GM23338 (cell line): ENCODE measurements around the gene TM6SF1. TPM values are rescaled to one million over a fixed set of nuclear protein-coding genes. Genes with fewer than 3 reads are reported as not detected.

Experiments used
- ATAC-seq: fragments of 200-7000 bp; cut with Tn5 transposase; 3 replicates; pipeline ENCODE4 v1.9.1; 2020
- DNase-seq: peaks from one replicate; pipeline ENCODE4 v3.0.0-alpha.2; 2015; ENCODE audit warnings: low spot score
- H2AFZ ChIP-seq: fragments of 200-600 bp; sonication (generic); 2 replicates; pipeline ENCODE4 v1.8.0; 2016; ENCODE audit warnings: antibody characterized with exemption, mild to moderate bottlenecking, moderate library complexity
- H3F3A ChIP-seq: fragments of 200-600 bp; sonication (generic); replicated peaks from 2 replicates; pipeline ENCODE4 v1.8.0; 2017; ENCODE audit warnings: antibody characterized with exemption, mixed run types, low read depth
- H3K27ac ChIP-seq: fragments of 200-600 bp; sonication (generic); 2 replicates; pipeline ENCODE4 v1.6.1; 2016; ENCODE audit warnings: low read depth
- H3K27me3 ChIP-seq: fragments of 200-600 bp; sonication (generic); 2 replicates; pipeline ENCODE4 v1.8.0; 2016; ENCODE audit warnings: mild to moderate bottlenecking, mixed run types, moderate library complexity; ENCODE audit not compliant: insufficient read depth
- H3K36me3 ChIP-seq: fragments of 200-600 bp; sonication (generic); 2 replicates; pipeline ENCODE4 v1.8.0; 2016; ENCODE audit warnings: mild to moderate bottlenecking; ENCODE audit not compliant: insufficient read depth
- H3K4me1 ChIP-seq: fragments of 200-600 bp; sonication (generic); 2 replicates; pipeline ENCODE4 v1.8.0; 2016; ENCODE audit warnings: mild to moderate bottlenecking, moderate library complexity; ENCODE audit not compliant: insufficient read depth
- H3K4me2 ChIP-seq: fragments of 200-600 bp; sonication (generic); 2 replicates; pipeline ENCODE4 v1.7.1; 2017; ENCODE audit warnings: mixed run types
- H3K4me3 ChIP-seq: fragments of 200-600 bp; sonication (generic); 2 replicates; pipeline ENCODE4 v1.6.1; 2016; ENCODE audit warnings: mixed run types
- H3K79me2 ChIP-seq: fragments of 200-600 bp; sonication (generic); replicated peaks from 2 replicates; pipeline ENCODE4 v1.8.0; 2017; ENCODE audit warnings: mild to moderate bottlenecking; ENCODE audit not compliant: insufficient read depth
- H3K9me2 ChIP-seq: fragments of 200-600 bp; sonication (generic); 2 replicates; pipeline ENCODE4 v1.8.0; 2017; ENCODE audit not compliant: insufficient read depth
- H4K20me1 ChIP-seq: fragments of 200-600 bp; sonication (generic); replicated peaks from 2 replicates; pipeline ENCODE4 v1.8.0; 2017; ENCODE audit warnings: mild to moderate bottlenecking; ENCODE audit not compliant: insufficient read depth
- H3K27ac Mint-ChIP-seq: 2 replicates; pipeline ENCODE4 v1.8.0; 2020; ENCODE audit warnings: inconsistent platforms, mild to moderate bottlenecking, moderate library complexity, mixed read lengths
- H3K27me3 Mint-ChIP-seq: 3 replicates; pipeline ENCODE4 v1.8.0; 2022; ENCODE audit warnings: low read depth, mild to moderate bottlenecking, moderate library complexity, mixed read lengths, inconsistent platforms; ENCODE audit not compliant: insufficient read depth, poor library complexity
- H3K36me3 Mint-ChIP-seq: 3 replicates; pipeline ENCODE4 v1.8.0; 2021; ENCODE audit warnings: low read depth, mild to moderate bottlenecking, inconsistent platforms, moderate library complexity, mixed read lengths
- H3K4me1 Mint-ChIP-seq: 3 replicates; pipeline ENCODE4 v1.8.0; 2020; ENCODE audit warnings: mild to moderate bottlenecking, inconsistent platforms, mixed read lengths
- H3K4me3 Mint-ChIP-seq: 3 replicates; pipeline ENCODE4 v1.8.0; 2021; ENCODE audit warnings: moderate library complexity, mild to moderate bottlenecking, inconsistent platforms, mixed read lengths
- H3K9me3 Mint-ChIP-seq: 3 replicates; pipeline ENCODE4 v1.8.0; 2020; ENCODE audit warnings: moderate library complexity, mild to moderate bottlenecking, inconsistent platforms, mixed read lengths
- CREB1 ChIP-seq: fragments of 250-450 bp; sonication (Bioruptor Pico); IDR thresholded peaks from 2 replicates; pipeline ENCODE4 v1.5.0; 2020; ENCODE audit warnings: low read depth, mild to moderate bottlenecking, moderate library complexity
- CTCF ChIP-seq, 2 experiments: fragments of 200-600 bp in 1 of 2; sonication (generic) in 1 of 2; conservative IDR thresholded peaks; 2 replicates each; pipeline versions ENCODE4 v1.5.1 to v1.6.1; 2016 to 2017; ENCODE audit warnings: antibody characterized with exemption in 2 of 2, low read depth in 2 of 2, mild to moderate bottlenecking in 2 of 2, moderate library complexity in 1 of 2
- ETS1 ChIP-seq: IDR thresholded peaks from 2 replicates; pipeline ENCODE4 v1.6.1; 2016; ENCODE audit warnings: antibody characterized with exemption
- EZH2 ChIP-seq: fragments of 200-600 bp; sonication (generic); IDR thresholded peaks from one replicate; pipeline ENCODE4 v1.8.0; 2017; ENCODE audit warnings: antibody characterized with exemption, mild to moderate bottlenecking, low read depth; ENCODE audit not compliant: unreplicated experiment
- EZH2phosphoT487 ChIP-seq: fragments of 200-600 bp; sonication (generic); IDR thresholded peaks from one replicate; pipeline ENCODE4 v1.8.1; 2018; ENCODE audit warnings: antibody characterized with exemption; ENCODE audit not compliant: unreplicated experiment
- JUNB ChIP-seq: IDR thresholded peaks from one replicate; pipeline ENCODE4 v1.6.1; 2016; ENCODE audit warnings: antibody characterized with exemption; ENCODE audit not compliant: unreplicated experiment
- NANOG ChIP-seq: IDR thresholded peaks from 2 replicates; pipeline ENCODE4 v1.6.1; 2016; ENCODE audit warnings: antibody characterized with exemption, borderline replicate concordance
- POLR2AphosphoS5 ChIP-seq: IDR thresholded peaks from 2 replicates; pipeline ENCODE4 v1.6.1; 2016; ENCODE audit warnings: antibody characterized with exemption, low read depth
- REST ChIP-seq: IDR thresholded peaks from one replicate; pipeline ENCODE4 v1.6.1; 2018; ENCODE audit warnings: antibody characterized with exemption; ENCODE audit not compliant: unreplicated experiment
- STAT1 ChIP-seq: IDR thresholded peaks from one replicate; pipeline ENCODE4 v1.6.1; 2016; ENCODE audit warnings: antibody characterized with exemption; ENCODE audit not compliant: unreplicated experiment
- ZNF114 ChIP-seq: fragments of 250-450 bp; sonication (Bioruptor Pico); IDR thresholded peaks from 2 replicates; pipeline ENCODE4 v1.5.0; 2020; ENCODE audit warnings: mild to moderate bottlenecking, moderate library complexity
- ZNF331 ChIP-seq: fragments of 250-450 bp; sonication (Bioruptor Pico); IDR thresholded peaks from 2 replicates; pipeline ENCODE4 v1.5.0; 2020; ENCODE audit warnings: low read depth, mild to moderate bottlenecking, moderate library complexity
- ZNF462 ChIP-seq: fragments of 250-450 bp; sonication (Bioruptor Pico); IDR thresholded peaks from 2 replicates; pipeline ENCODE4 v1.5.0; 2020; ENCODE audit warnings: mild to moderate bottlenecking, moderate library complexity
- polyA plus RNA-seq: library from polyadenylated mRNA; unstranded; fragments of >200 nt; fragmentation: Nextera tagmentation; extraction: Ambion mirVana; gene quantifications from 2 replicates; pipeline ENCODE4 v1.2.1, GENCODE V29; 2016
- total RNA-seq: library from RNA; depleted of rRNA; stranded (reverse); fragments of >200 nt; shearing (Covaris generic); gene quantifications from 2 replicates; pipeline ENCODE4 v1.2.3, GENCODE V29; 2014

The TM6SF1 gene
- total and polyA plus RNA-seq, 2 experiments from 2014 or later = 0.80 to 1.5 TPM

GRCh38 chr15:83100097-83100646 is 7.3 kb upstream of the TM6SF1 start:
- Histone ChIP-seq H3K4me2 (no peak overlapping the region), H3K4me1 (no peaks in the 10 kb centered on the region), H3K4me3 (no peak overlapping the region), H3K27ac (no peak overlapping the region), H3K79me2 (no peaks in the 10 kb centered on the region), H3K9me2 (no peaks in the 10 kb centered on the region), H3K27me3 (no peaks in the 10 kb centered on the region), H2AFZ (no peak overlapping the region; the same call in 1 of the 2 replicates), H4K20me1 (no peaks in the 10 kb centered on the region), H3K36me3 (no peaks in the 10 kb centered on the region), H3F3A (no peaks in the 10 kb centered on the region)
- H3K9me3 Mint-ChIP-seq = no peaks in the 10 kb centered on the region
- no peak for TF ChIP-seq STAT1
- TF ChIP-seq ZNF114 (CRISPR knock-in tag) = no peak
- TF ChIP-seq ZNF462 = no peak
- no peak for TF ChIP-seq EZH2
- no peak for TF ChIP-seq NANOG
- TF ChIP-seq CREB1 (CRISPR knock-in tag) = no peak
- no peak for TF ChIP-seq CTCF (conservative IDR thresholded peaks at IDR 0.05; ENCODE audit: low read depth in 2 of 2)
- TF ChIP-seq JUNB = no peak
- TF ChIP-seq REST = no peak
- no peak for TF ChIP-seq POLR2AphosphoS5
- TF ChIP-seq EZH2phosphoT487 = no peak
- TF ChIP-seq ZNF331 = no peak
- TF ChIP-seq ETS1 = no peak
- H3K36me3 Mint-ChIP-seq = no peaks in the 10 kb centered on the region
- DNase-seq (no peak), ATAC-seq (no peak)
- no peak overlapping the region for H3K4me3 Mint-ChIP-seq
- H3K4me1 Mint-ChIP-seq = peaks cover 4% of the 10 kb centered on the region; the same call in 2 of the 3 replicates
- peaks cover 9% of the 10 kb centered on the region for H3K27me3 Mint-ChIP-seq
- H3K27ac Mint-ChIP-seq = no peak overlapping the region
